ENCODE data around the gene MAFF.

Gene MAFF

DNA sequence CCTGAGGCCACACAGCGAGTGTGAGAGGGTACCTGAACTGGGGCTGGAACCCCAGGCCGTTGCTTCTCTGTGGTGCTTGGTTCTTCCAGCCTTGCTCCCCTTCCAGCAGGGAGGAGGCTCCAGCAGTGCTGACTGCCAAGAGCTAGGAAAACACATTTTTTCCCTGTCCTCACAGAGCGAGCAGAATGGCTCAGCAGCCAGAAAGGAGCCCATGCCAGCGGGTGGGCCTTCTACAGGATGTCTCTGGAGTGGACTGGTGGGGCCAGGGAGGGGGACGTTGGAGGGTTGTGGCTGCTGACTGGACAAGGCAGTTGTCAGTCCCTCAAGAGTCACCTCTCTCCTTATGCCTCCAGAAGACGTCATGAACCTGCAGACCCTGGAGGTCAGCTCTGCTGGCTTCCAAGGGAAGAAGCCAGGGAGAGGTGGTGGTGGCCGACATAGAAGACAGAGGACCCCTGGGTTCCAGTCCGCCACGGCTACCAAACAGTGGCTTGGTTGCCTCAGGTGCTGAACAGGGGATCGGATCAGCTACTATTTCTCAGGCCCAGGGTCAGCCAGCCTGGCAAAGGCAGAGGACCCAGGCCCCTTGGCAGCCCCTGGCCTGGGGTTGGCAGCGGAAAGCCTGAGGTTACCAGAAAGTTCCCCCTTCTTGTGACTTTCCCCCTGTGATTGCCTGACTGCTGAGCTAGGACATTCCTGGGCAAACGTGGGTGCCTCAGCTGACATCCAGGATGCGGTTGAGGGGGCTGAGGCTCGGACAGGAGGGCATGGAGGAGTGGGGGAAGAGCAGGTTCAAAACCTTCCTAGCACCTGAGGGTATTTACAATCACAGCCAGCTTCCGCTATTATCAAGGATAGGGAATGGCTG lies 3.7 kb downstream of the MAFF start:
- peak; percentile 44 for DNase-seq

DNA sequence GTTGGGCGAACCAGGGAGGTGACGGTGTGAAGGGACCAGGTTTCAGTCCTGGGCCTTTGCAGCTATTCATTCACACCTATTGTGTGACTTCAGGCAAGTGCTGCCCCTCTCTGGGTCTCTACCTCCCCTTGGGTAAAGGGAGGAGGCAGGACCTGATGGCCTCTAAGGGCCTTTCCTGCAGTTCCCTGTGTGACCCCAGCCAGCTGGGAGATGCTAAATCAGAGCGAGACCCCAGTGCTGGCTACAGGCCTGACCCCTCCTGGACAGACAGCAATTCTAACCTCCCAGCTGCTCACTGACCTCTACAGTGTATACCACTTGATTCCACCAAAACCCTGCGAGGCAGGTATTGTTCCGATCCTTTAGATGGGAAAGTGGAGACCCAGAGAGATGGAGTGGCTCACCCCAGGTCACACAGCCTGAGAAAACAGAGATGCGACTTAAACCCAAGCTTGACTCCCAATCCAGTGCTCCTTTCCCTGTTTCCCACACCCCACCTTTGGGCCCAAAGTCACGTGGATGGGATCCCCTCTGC lies 6.2 kb downstream of the MAFF start:
- peak; percentile 47 for DNase-seq

DNA sequence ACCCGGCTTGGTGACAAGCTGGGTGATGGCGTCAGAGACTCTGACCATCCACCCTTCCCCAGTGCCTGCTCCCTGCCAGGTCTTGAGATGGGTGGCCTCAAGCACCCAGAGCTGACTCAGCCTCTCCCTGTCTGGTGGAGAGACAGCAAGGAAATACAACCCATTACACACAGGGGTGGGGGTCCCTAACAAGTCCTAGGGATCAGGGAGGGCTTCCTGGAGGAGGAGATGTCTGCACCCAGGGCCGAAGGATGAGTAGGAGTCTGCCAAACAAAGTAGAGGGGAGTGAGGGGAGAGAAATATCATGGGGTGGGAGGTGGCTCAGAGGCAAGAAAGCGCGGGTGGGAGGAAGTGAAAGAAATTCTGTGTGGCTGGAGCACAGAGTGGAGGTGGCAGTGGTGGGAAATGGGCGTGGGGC lies 6.8 kb downstream of the MAFF start:
- peak; percentile 41 for DNase-seq

DNA sequence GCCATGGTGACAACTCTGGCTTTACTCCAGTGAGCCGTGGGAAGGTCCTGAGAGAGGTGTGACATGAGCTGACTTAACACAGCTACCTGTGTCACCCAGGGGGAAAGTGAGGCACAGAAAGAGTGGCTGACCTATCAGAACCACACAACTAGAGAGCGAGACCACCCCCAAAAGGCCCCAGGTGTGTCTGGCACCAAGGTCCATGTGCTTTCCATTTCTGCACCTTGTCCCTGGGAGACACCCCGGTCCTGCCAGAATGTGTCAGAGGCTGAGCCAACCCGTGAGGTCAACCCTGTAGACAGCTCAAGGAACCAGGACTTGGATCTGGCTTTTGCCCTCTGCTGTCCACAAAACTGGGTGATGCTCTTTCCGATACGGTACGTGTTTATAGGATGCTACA lies 9.8 kb downstream of the MAFF start:
- no peak for DNase-seq

DNA sequence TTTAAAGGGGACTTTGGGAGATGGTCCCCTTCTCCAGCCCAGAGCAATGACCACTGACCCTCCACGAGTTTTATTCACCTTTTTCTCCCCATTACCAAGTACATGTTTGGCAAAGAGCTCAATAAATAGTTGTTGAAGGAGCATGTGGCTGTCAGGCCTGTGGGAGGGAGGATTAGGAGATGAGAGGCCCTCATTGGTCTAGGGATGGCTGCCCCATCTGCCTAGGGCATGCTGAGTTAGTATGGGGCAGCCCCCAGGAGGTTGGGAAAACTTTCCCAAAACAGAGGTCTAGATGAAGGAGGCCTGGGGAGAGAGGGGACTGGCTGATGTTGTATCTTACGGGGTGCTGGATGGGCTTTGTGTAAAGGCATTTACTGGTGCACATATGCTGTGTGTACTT lies 10.6 kb downstream of the MAFF start:
- DNase-seq: no peak

DNA sequence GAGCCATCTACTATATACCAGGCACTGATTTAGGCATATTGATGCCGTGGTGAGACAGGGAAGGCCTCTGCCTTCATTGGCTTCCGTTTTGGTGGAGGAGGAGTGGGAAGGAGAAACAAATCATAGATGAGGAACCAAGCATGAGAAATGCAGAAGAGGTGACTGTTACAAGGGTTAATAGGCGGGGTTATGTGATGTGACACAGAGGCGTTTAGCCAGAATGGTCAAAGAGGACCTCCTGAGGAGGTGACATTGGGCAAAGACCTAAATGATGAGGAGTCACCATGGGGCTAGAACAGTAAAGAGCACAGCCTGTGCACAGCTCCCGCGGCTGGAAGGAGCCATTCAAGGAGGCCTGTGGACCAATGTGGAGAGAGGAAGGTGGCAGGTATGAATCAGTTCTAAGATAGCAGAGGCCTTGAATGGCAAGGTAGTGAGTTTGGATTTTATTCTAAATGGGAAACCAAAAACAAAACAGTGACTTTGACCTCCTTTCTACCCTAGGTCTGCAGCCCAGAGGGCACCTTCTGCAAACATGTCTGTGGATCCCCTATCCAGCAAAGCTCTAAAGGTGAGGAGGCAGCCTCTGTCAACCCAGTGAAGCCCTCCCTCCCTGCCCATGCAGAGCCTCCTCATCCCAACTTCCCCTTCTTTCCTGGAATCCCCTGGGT lies 11.7 kb downstream of the MAFF start:
- DNase-seq: no peak

DNA sequence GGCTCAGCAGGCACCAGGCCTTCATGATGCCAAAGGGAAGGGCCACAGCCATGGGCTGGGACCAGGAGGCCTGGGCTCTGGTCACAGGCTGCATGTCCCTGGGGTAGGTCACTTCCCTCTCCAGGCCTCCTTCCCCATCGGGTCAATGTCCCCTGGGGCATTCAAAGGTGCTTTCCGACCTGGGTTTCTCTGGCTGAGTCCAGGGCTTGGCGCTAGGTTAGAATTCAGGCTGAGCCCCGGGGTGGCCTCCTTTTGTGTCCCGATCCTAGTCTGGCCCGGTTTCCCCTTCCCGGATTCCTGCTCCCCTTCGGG lies 12.2 kb downstream of the MAFF start:
- no peak for DNase-seq

DNA sequence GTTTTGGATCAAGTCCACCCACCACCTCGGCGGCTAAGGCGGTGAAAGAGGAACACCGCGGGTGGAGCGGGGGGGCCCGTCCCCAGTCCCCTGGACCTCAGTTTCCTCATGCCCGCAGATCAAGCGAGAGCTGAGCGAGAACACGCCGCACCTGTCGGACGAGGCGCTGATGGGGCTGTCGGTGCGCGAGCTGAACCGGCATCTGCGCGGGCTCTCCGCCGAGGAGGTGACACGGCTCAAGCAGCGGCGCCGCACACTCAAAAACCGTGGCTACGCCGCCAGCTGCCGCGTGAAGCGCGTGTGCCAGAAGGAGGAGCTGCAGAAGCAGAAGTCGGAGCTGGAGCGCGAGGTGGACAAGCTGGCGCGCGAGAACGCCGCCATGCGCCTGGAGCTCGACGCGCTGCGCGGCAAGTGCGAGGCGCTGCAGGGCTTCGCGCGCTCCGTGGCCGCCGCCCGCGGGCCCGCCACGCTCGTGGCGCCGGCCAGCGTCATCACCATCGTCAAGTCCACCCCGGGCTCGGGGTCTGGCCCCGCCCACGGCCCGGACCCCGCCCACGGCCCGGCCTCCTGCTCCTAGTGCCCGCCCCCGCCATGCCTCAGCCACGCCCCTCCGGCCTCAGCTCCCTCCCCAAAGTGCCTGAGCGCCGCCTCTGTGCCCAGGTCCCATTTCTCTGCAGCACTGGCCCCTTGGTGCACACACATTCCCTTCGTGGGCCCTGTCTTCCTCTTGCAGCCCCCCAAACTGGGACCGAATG lies 12.7 kb downstream of the MAFF start:
- peak; percentile 89 for DNase-seq

DNA sequence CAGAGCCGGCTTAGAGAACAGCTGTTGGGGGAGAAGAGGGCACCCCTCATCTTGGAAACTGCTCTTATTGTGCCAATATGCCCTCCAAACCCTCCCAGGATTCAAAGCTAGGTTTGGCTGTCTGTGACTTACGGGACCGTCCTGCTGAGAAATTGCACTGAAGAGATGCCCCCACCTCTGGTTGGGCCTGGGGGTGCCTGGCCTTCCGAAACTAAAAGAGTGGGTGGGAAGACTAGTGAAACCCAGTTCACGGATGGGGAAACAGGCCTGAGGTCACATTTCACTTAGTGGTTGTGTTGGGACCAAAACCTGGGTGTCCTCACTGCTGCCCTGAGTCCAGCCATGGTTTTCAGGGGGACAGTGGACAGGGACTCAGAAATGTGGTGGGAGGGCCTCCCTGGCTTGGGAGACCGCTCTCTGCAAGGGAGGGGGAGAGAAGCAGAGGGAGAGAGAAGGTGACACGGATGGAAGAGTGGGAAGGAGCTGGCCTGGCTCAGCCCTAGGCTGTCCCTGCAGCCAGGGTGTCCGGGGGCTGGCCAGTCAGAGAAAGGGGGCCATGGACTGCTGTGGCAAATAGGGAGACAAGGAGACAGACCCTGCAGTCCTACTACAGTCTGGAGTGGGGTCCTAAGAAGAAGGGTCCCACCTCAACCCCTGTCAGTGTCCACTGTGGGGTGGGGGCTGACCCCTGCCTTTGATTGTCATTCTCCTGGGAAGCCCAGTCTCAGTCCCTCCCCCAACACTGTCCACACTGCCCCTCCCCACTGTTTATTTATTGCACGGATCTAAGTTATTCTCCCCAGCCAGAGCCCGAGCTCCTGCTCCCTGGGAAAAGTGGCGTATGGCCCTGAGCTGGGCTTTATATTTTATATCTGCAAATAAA lies 13.6 kb downstream of the MAFF start:
- no peak for DNase-seq

DNA sequence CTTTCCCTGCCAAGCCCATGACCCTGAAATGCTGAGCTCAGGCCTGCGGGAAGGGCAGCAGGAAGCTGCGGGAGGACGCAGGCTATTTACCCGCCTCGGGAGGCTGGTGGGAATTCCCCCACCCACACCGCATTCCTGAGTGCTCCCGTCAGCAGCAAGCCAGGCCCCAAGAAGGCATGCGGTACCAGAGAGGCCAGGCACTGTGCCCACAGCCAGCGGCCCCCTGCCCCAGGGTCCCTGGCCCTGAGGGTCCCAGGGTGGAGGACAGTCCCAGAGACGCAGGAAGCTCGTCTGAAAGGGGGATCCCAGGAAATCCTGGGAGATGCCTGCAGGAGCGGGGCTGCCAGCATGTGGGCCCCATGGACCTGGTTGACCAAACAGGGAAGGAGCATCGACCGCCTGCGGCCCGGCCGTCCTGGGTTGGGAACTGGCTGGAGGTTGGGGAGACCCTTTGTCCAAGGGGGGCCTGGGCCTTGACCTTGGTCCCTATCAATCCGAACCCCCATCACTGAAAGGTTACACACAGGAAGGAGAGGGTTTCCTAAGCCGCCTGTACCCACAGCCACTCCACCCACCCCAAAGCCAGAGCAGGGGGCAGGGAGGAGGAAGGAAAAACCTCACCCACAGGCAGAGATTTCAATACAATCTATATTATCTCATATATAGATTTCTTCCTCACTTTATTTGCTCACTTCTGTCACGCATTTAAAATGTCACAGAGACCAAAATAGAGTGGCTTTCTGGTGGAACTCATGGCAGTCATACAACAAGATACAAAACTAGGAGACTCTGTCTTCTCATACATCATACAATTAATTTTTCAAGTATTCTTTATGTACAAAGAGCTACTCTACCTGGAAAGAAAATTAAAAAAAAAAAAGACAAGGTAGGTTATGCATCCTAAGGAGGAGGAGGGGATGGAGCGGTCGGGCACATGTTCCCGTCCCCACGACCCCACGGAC lies 17.1 kb downstream of the MAFF start:
- DNase-seq: peak; percentile 97

DNA sequence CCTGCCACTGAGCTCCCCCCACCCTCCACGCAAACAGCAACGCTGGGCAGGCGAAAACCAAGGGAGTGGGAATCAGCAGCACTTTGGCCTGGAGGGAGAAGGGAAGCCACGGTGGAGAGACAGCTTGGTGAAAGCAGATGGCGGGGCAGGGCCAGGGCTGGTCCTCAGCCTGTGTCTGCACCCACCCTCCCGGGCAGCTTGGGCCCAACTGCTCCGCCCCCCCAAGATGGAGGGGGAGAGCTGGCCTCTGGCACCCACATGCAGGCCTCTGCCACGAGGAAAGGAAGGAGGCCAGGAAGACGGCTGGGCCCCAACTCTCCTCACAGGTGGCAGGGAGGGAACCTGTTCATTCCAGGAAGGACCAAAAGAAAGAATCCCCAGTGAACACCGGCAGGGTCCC lies 17.8 kb downstream of the MAFF start:
- DNase-seq: no peak

DNA sequence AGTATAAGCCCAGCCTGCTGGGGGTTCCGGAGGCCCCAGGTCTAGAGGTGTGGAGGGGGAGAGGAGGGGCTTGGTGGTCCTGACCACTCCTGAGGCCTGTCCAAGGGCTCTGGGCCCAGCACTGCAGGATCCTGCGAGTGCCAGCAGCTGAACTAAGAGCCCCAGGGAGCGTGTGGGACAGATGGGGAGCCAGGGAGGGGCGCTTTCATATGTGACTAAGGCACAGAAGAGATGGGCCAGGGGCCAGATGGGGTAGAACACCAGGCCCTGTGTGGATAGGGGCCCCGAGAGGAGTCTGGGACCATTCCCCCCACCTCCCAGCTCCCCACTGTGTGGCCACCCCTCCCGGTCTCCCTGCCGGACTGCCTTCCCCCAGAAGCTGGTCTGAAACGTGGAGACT lies 18.4 kb downstream of the MAFF start:
- DNase-seq: no peak

DNA sequence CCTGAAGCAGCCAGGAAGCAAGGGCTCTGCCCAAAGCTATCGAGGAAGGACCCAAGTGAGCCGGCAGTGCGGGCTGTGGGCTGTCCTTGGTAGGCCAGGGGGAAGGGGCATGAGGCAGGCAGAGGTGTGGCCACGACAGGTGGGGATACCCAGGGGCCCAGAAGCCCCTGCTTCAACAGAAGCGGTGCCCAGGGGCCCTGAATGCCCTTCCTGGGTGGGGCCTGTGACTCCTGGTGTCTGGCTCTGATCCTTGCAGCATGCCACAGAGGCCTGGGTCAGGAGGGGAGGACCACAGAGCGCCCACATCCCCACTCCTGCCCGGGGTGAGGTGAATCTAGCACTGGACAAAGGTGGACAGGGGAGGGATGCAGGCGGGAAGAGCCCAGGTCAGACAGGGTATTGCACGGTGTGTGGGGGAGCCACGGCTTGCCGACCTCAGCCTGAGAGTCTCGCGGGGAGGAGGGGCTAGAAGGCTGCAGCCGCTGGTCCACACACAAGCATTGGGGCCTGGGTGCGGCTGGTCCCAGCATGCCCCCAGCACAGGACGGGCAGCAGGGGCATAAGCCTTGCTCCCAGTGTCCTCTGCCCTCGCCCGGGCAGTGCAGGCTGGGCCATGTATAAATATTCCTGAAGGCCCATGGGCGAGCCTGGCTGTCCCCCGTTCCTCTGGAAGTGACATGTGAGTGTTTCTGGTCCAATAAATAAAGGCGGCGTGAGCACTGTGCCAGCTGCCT lies 19.0 kb downstream of the MAFF start:
- DNase-seq: no peak

DNA sequence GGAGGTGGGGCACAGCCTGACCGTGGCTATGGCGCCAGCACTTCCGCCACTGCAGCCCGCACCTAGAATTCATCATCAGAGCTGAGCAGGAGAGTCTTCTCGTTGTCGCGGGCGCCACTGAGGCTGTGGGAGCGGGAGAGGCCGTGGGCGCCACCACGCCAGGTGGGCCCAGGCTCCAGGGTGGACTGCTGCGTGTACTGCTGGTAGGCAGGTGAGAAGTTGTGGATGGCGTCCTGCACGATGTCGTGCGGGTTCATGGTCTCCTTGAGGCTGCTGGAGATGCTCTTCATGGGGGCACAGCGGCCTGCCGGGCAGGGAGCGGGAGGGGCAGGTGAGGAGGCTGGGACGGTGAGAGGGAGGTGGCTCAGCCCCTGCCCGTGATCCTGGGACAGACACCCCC lies 19.6 kb downstream of the MAFF start:
- DNase-seq: no peak

DNA sequence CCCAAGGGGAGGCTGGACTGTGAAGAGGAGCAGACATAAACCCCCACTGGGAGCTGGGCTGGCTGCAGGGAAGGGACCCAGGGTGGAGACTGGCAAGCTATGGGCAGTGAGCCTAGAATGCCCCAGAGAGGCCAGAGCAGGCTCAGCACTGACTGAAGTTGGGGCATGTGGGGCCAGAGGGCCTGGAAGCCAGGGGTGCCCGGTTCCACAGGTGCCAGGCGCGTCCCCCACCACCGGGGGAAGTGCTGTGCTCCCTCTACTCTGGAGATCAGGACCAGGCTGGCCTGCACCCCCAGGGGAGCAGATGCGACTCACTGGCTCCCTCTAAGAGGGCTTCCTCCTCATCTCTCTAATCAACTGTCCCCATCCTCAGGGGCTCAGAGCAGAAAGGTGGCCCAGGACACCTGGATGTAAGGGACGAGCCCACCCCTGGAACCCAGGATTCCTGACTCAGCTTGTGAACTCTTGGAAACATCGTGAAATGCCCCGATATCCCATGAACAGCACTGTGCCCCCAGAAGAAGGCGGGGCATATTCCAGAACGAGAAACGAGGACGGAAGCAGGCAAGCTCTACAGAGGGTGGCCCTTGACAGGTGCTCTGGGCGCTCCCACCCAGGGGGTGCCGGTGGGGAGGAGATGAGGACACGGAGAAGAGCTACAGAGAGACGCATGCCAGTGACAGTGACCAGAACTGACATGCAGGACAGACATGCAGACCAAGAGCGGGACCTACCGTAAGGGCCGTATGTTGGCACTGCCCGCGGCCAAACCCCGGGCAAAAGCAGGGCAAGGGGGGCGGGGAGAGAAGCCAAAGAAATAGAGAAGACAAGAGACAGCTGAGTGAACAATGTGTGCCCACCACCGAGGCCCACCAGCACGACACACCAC lies 20.4 kb downstream of the MAFF start:
- DNase-seq: no peak

DNA sequence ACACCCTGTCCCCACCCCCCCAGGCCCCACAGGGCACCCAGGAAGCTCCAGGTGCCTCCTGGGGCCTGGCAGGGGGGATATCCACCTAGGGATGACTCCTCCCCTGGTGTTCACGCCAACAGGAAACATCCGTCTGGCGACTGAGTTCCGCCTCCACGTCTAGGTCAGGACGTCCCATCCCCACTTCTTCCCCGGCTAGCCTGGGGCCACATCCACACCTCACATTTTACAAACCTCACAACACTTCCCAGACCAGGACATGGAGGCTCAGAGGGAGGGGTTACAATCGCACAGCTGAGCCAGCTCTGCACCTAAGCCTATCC lies 21.0 kb downstream of the MAFF start:
- DNase-seq: peak; percentile 73

DNA sequence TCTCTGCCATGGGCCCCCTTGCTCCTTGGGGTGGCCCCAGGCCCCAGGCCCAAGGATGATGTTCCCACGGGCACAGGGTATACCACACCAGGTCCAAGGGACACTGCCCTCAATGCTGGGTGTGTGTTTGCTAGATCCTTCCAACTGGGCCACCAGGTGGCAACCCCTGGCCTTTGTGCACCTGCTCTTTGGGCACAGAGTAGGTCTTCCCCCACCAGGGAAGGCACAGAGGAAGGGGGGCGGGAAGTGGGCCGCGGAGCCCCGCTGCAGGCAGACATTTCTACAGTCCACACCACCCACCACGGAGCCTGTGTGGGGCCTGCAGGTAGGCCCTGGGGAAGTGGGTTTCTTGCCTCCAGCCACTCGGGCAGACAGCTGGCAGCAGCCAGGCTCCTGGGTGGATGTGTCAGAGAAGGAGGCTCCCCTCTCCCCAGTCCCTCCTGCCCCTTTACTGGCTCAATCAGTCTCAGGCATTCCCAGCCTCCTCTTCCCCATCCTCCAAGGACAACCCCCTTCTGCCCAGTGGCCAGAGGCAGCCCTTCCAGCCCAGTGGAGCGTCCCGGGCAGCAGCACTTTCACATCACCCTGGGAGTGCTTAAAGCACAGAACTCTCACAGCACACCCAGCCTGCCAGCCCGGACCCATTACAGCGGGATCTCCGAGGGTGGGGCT lies 21.6 kb downstream of the MAFF start:
- no peak for DNase-seq

DNA sequence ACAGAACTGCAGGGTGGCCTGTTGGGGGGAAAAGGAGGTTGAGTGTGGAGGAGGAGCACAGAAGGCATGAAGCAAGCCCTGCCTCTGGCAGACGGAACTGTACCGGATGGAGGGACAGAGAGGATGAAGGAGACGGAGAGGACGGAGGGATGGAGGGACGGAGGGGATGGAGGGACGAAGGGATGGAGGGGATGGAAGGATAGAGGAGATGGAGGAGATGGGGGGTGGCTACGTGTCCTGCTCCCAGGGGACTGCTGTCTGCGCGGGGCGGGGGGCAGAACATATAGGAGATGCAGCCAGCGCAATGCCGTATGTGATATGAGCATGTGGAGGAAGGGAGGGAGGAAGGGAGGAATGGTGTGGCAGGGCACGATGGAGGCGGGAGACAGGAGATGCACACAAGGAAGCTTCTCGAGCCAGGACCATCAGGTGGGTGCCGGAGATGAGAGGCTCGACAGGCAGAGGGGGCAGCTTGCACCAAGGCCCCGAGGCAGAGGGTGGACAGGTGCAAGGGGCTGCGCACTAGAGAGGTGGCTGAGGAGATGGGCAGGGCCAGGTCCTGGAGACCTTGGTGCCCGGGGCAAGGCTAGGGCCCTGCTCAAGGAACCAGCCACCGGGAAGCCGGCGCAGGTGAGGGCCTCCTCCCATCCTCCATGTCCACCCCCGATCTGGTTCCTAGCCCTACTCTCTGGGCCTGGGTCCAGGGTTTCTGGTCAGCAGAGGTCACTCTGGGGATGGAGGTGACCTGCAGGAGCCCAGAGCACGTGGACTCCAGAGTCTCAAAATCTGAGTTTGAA lies 25.3 kb downstream of the MAFF start:
- DNase-seq: no peak

Data from islet precursor cell (in vitro differentiated cells).